Left lung (tissue), 10 donors: ENCODE data around the gene RBBP4. TPM values are rescaled to one million over a fixed set of nuclear protein-coding genes. Genes with fewer than 3 reads are reported as not detected.
"Not testable (repeated sequence)": the region's sequence is repeated elsewhere in the genome, so short reads cannot be mapped to it uniquely, and the experiment has no call there.

Source experiments
- ATAC-seq: fragments of 200-7000 bp; cut with Tn5 transposase; one replicate; pipeline ENCODE4 v1.9.1; 2020; ENCODE audit warnings: moderate library complexity
- DNase-seq, 4 donors: peaks; one replicate each; pipeline ENCODE4 v3.0.0-alpha.2; 2013 to 2020
- H3K27ac ChIP-seq, 2 donors: fragments of 200-600 bp; sonication (generic) in 1 of 2; one replicate each; pipeline versions ENCODE4 v1.5.0 to v1.8.0; 2020 to 2021
- H3K27me3 ChIP-seq, 2 donors: fragments of 200-600 bp; sonication (generic) in 1 of 2; one replicate each; pipeline versions ENCODE4 v1.5.0 to v1.8.0; 2020 to 2021
- H3K36me3 ChIP-seq, 2 donors: fragments of 200-600 bp; sonication (generic) in 1 of 2; one replicate each; pipeline versions ENCODE4 v1.5.0 to v1.8.0; 2020 to 2021
- H3K4me1 ChIP-seq, 2 donors: fragments of 200-600 bp; one replicate each; pipeline ENCODE4 v1.8.0; 2021
- H3K4me3 ChIP-seq, 2 donors: fragments of 200-600 bp; sonication (generic) in 1 of 2; one replicate each; pipeline versions ENCODE4 v1.5.0 to v1.8.0; 2020 to 2021; ENCODE audit warnings: mild to moderate bottlenecking in 1 of 2
- H3K9me3 ChIP-seq, 2 donors: fragments of 200-600 bp; sonication (generic) in 1 of 2; one replicate each; pipeline versions ENCODE4 v1.5.0 to v1.8.0; 2020 to 2021
- intact Hi-C, 2 donors: fragments of 100-400 bp; cut with DNase I; formaldehyde crosslinking; loops; one replicate each; pipeline versions ENCODE4 v1.11.2 to v1.14.2; 2022
- polyA plus RNA-seq, 6 donors: library from polyadenylated mRNA; unstranded; fragments of 120-200 nt; gene quantifications; one replicate each; pipeline ENCODE4 v1.2.1, GENCODE V29; 2013; ENCODE audit not compliant: insufficient read length in 6 of 6
- total RNA-seq, 2 donors: library from RNA; stranded (reverse); fragmentation: NEBNext Ultra II Directional; extraction: Animal tissue kit (Norgen Biotek cat#: 25700); gene quantifications; one replicate each; pipeline ENCODE4 v1.2.1, GENCODE V29; 2021
- TF ChIP-seq, protein P1 (sequence below), 2 donors: fragments of 200-600 bp; sonication (generic) in 1 of 2; IDR thresholded peaks; one replicate each; pipeline versions ENCODE4 v1.5.0 to v1.8.0; 2021; ENCODE audit warnings: antibody characterized with exemption in 2 of 2
- donor health status: DM: no; HTN: yes; CAD: no.
- donor health status: DM: no; HTN: no; CAD: no.

Gene RBBP4
- total and polyA plus RNA-seq, 8 donors = 166 to 333 (median 292) TPM

GRCh38 chr1:32639489-32640075 is 11.4 kb upstream of the RBBP4 start:
- intact Hi-C loops = no loop called here
- ATAC-seq = no peak
- Histone ChIP-seq H3K4me1 (peaks cover 0 to 23% of the 10 kb centered on the region in 2 donors), H3K9me3 (no peaks in the 10 kb centered on the region), H3K27me3 (no peaks in the 10 kb centered on the region), H3K36me3 (peaks cover 0 to 8% of the 10 kb centered on the region in 2 donors), H3K27ac (no peak overlapping the region), H3K4me3 (no peak overlapping the region)
- TF ChIP-seq, protein P1, sequence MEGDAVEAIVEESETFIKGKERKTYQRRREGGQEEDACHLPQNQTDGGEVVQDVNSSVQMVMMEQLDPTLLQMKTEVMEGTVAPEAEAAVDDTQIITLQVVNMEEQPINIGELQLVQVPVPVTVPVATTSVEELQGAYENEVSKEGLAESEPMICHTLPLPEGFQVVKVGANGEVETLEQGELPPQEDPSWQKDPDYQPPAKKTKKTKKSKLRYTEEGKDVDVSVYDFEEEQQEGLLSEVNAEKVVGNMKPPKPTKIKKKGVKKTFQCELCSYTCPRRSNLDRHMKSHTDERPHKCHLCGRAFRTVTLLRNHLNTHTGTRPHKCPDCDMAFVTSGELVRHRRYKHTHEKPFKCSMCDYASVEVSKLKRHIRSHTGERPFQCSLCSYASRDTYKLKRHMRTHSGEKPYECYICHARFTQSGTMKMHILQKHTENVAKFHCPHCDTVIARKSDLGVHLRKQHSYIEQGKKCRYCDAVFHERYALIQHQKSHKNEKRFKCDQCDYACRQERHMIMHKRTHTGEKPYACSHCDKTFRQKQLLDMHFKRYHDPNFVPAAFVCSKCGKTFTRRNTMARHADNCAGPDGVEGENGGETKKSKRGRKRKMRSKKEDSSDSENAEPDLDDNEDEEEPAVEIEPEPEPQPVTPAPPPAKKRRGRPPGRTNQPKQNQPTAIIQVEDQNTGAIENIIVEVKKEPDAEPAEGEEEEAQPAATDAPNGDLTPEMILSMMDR (IDR thresholded peaks at IDR 0.05) = no peak
- no peak for DNase-seq

GRCh38 chr1:32642292-32642827 is 8.6 kb upstream of the RBBP4 start:
- H3K27ac ChIP-seq, ATAC-seq, H3K9me3 ChIP-seq, intact Hi-C loops, H3K27me3 ChIP-seq, DNase-seq, H3K4me3 ChIP-seq: not testable (repeated sequence)
- H3K4me1 ChIP-seq = peaks cover 0 to 13% of the 10 kb centered on the region in 2 donors
- peaks cover 0 to 15% of the 10 kb centered on the region in 2 donors for H3K36me3 ChIP-seq

DNA sequence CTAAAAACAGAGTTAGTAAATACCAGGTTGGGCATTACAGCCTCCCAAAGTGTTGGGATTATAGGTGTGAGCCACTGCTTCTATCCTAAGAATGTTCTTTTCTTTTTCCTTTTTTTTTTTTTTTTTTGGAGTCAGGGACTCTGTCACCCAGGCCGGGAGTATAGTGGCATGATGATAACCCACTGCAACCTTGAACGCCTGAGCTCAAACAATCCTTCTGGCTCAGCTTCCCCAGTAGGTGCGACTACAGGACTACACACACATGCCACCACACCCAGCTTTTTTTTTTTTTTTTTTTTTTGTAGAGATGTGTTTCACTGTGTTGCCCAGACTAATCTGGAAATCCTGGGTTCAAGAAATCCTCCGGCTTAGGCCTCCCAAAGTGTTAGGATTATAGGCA is 6.6 kb upstream of the RBBP4 start:
- Histone ChIP-seq H3K27ac (no peak overlapping the region), H3K4me3 (no peak overlapping the region), H3K36me3 (peaks cover 0 to 8% of the 10 kb centered on the region in 2 donors), H3K4me1 (peaks cover 4 to 22% of the 10 kb centered on the region in 2 donors), H3K9me3 (no peaks in the 10 kb centered on the region), H3K27me3 (no peaks in the 10 kb centered on the region)
- TF ChIP-seq, protein P1 (IDR thresholded peaks at IDR 0.05) = no peak
- intact Hi-C loops = no loop called here
- ATAC-seq (no peak), DNase-seq (no peak)

DNA sequence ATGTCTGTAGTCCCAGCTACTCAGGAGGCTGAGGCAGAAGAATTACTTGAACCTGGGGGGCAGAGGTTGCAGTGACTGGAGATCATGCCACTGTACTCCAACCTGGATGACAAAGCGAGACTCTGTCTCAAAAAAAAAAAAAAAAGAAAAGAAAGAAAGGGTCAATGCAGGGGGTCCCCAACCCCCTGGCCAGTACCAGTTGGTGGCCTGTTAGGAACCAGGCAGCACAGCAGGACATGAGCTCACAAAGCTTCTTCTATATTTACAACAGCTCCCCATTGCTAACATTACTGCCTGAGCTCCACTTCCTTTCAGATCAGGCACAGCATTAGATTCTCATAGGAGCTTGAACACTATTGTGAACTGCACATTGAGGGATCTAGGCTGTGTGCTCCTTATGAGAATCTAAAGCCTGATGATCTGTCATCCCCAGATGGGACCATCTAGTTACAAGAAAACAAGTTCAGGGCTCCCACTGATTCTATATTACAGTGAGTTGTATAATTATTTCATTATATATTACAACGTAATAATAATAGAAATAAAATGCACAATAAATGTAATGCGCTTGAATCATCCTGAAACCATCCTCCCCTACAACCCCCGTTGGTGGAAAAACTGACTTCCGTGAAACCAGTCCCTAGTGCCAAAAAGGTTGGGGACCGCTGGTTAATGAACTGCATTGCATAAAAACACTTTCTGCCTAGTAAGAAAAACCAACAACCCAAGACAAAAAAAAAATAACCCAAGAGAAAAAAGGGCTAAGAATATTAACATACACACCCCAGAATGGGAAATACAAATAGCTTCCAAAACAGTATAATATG is 3.5 kb upstream of the RBBP4 start:
- DNase-seq (no peak), ATAC-seq (no peak)
- Histone ChIP-seq H3K9me3 (no peaks in the 10 kb centered on the region), H3K36me3 (peaks cover 0 to 12% of the 10 kb centered on the region in 2 donors), H3K27ac (no peak overlapping the region), H3K4me3 (no peak overlapping the region), H3K27me3 (no peaks in the 10 kb centered on the region), H3K4me1 (peaks cover 12 to 36% of the 10 kb centered on the region in 2 donors)
- intact Hi-C loops = no loop called here
- TF ChIP-seq, protein P1 (IDR thresholded peaks at IDR 0.05) = no peak

DNA sequence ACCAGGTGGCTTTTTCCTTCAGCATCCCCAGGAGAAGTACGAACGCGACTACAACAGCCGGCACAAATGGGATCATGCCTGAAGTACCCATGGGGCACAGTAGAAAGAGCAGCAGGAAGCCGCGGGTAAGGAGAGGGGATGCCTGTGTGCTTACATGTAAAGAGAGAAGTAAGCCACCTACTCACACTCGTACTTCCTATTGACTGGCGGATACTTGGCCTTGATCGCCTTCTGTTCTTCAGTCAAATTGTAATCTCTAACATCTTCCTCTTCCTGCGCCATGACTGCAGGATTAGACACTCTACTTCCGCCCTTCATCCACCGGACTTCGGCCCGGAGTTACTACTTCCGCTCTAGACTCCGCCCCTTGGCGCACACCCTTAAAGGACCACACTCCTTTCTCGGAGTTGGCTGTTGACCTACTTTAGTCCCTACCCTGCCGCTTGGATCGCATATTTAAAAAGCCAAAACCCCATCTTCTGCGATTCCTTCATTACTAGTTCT is 708 bp upstream of the RBBP4 start, which contains the start of gene ZBTB8OS:
TSS of gene ZBTB8OS (minus strand) at position 303 of the 504 bp plus-strand sequence. CDS start at position 282, 21 bp downstream.
- Histone ChIP-seq H3K36me3 (peaks cover 0 to 34% of the 10 kb centered on the region in 2 donors), H3K27me3 (no peaks in the 10 kb centered on the region), H3K4me1 (peaks cover 29 to 64% of the 10 kb centered on the region in 2 donors), H3K4me3 (peak within 1 kb of the TSS; percentile 84 to 85), H3K27ac (peak within 1 kb of the TSS; percentile 99), H3K9me3 (no peaks in the 10 kb centered on the region)
- peak; percentile 91 to 95 (median 93) for DNase-seq
- peak; percentile 88 for ATAC-seq
- intact Hi-C loops = no loop called here
- TF ChIP-seq, protein P1 (IDR thresholded peaks at IDR 0.05) = no peak
